ENCODE data around the gene HS6ST2. TPM values are rescaled to one million over a fixed set of nuclear protein-coding genes. Genes with fewer than 3 reads are reported as not detected.
"Not testable (repeated sequence)": the region's sequence is repeated elsewhere in the genome, so short reads cannot be mapped to it uniquely, and the experiment has no call there.

Gene HS6ST2
- total and polyA plus RNA-seq, 4 donors, result 11.4 to 73.1 (median 53.1) TPM

GRCh38 chrX:132948648-132949260, 9.7 kb downstream of the HS6ST2 start:
- no peaks in the 10 kb centered on the region for H3K36me3 ChIP-seq (ENCODE audit: control insufficient read depth, insufficient read depth, low read length)
- H3K4me3 ChIP-seq (ENCODE audit: low read depth, low read length), result no peak overlapping the region
- no peaks in the 10 kb centered on the region for H3K9me3 ChIP-seq (ENCODE audit: control insufficient read depth, insufficient read depth, low read length)
- no peaks in the 10 kb centered on the region for H3K27me3 ChIP-seq (ENCODE audit: control insufficient read depth, insufficient read depth, low read length)
- DNase-seq (ENCODE audit: low read depth in 4 of 6, low spot score in 6 of 6), result no peak
- no peak overlapping the region for H3K27ac ChIP-seq (ENCODE audit: low read depth, low read length)
- 6% methylated on average over 2 of the region's 4 CpGs for WGBS (ENCODE audit: insufficient coverage)
- H3K4me1 ChIP-seq (ENCODE audit: control insufficient read depth, insufficient read depth, low read length), result peaks cover 3% of the 10 kb centered on the region

GRCh38 chrX:132945055-132945599, 13.3 kb downstream of the HS6ST2 start:
- WGBS (ENCODE audit: insufficient coverage), result no CpG with 5 or more reads among the region's 4 CpGs
- H3K27me3 ChIP-seq (ENCODE audit: control insufficient read depth, insufficient read depth, low read length); DNase-seq (ENCODE audit: low read depth in 4 of 6, low spot score in 6 of 6); H3K4me3 ChIP-seq (ENCODE audit: low read depth, low read length); H3K27ac ChIP-seq (ENCODE audit: low read depth, low read length); H3K9me3 ChIP-seq (ENCODE audit: control insufficient read depth, insufficient read depth, low read length); H3K4me1 ChIP-seq (ENCODE audit: control insufficient read depth, insufficient read depth, low read length); H3K36me3 ChIP-seq (ENCODE audit: control insufficient read depth, insufficient read depth, low read length): not testable (repeated sequence)

- Histone ChIP-seq H3K9me3 (ENCODE audit: control insufficient read depth, insufficient read depth, low read length) (no peaks in the 10 kb centered on the region), H3K4me1 (ENCODE audit: control insufficient read depth, insufficient read depth, low read length) (no peaks in the 10 kb centered on the region), H3K4me3 (ENCODE audit: low read depth, low read length) (no peak overlapping the region), H3K27ac (ENCODE audit: low read depth, low read length) (no peak overlapping the region), H3K36me3 (ENCODE audit: control insufficient read depth, insufficient read depth, low read length) (no peaks in the 10 kb centered on the region), H3K27me3 (ENCODE audit: control insufficient read depth, insufficient read depth, low read length) (no peaks in the 10 kb centered on the region)
- DNase-seq (ENCODE audit: low read depth in 4 of 6, low spot score in 6 of 6), result no peak
- WGBS (ENCODE audit: insufficient coverage), result 64% methylated on average over 4 of the region's 4 CpGs
Measured at GRCh38 chrX:132940727-132941327, 17.6 kb downstream of the HS6ST2 start.

- no peak for DNase-seq (ENCODE audit: low read depth in 4 of 6, low spot score in 6 of 6)
- H3K4me3 ChIP-seq (ENCODE audit: low read depth, low read length), result no peak overlapping the region
- no peaks in the 10 kb centered on the region for H3K4me1 ChIP-seq (ENCODE audit: control insufficient read depth, insufficient read depth, low read length)
- H3K36me3 ChIP-seq (ENCODE audit: control insufficient read depth, insufficient read depth, low read length), result no peaks in the 10 kb centered on the region
- H3K27me3 ChIP-seq (ENCODE audit: control insufficient read depth, insufficient read depth, low read length), result no peaks in the 10 kb centered on the region
- no peak overlapping the region for H3K27ac ChIP-seq (ENCODE audit: low read depth, low read length)
- WGBS (ENCODE audit: insufficient coverage), result 81% methylated on average over 5 of the region's 8 CpGs
- H3K9me3 ChIP-seq (ENCODE audit: control insufficient read depth, insufficient read depth, low read length), result no peaks in the 10 kb centered on the region
Measured at GRCh38 chrX:132933170-132933569, 25.3 kb downstream of the HS6ST2 start.

DNA sequence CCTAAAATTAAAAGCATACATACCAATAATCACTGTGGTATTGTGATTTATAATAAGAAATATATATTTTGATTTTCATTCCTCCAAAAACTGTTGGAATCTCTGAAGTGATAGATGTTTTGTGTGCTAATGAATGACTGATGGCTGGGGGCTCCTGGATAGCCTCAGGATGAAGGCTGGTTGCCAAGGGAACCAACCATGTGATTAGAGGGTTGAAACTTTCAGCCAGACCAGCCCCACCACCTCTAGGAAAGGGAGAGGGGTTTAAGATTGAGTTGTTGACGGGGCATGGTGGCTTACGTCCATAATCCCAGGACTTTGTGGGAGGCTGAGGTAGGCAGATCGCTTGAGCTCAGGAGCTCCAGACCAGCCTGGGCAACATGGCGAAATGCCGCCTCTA, 34.0 kb downstream of the HS6ST2 start:
- WGBS (ENCODE audit: insufficient coverage), result 92% methylated on average over 5 of the region's 5 CpGs
- no peaks in the 10 kb centered on the region for H3K4me1 ChIP-seq (ENCODE audit: control insufficient read depth, insufficient read depth, low read length)
- no peak for DNase-seq (ENCODE audit: low read depth in 4 of 6, low spot score in 6 of 6)

DNA sequence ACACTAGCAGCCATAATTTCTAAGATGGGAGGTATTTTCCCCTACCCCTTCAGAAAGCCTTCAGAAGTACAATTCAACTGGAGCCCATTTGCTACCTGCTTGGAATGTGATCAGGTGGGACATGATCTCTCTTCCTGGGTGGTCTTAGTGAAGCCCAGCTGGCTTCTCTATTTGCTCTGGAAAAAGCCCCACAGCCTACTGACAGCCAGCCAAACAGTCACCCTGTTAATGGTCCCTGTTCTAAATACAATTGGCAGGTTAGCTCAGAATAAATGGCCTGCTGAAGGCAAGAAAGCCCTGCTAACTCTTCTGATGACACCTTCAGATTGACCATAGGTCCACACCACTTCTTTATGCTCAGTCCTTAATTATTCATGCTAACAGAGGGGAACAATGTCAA, 39.9 kb downstream of the HS6ST2 start:
- Histone ChIP-seq H3K9me3 (ENCODE audit: control insufficient read depth, insufficient read depth, low read length) (no peaks in the 10 kb centered on the region), H3K27ac (ENCODE audit: low read depth, low read length) (no peak overlapping the region), H3K4me3 (ENCODE audit: low read depth, low read length) (no peak overlapping the region), H3K4me1 (ENCODE audit: control insufficient read depth, insufficient read depth, low read length) (no peaks in the 10 kb centered on the region), H3K27me3 (ENCODE audit: control insufficient read depth, insufficient read depth, low read length) (peaks cover 2% of the 10 kb centered on the region), H3K36me3 (ENCODE audit: control insufficient read depth, insufficient read depth, low read length) (no peaks in the 10 kb centered on the region)
- DNase-seq (ENCODE audit: low read depth in 4 of 6, low spot score in 6 of 6), result no peak

More for the DNA sequence above, 34.0 kb downstream of the HS6ST2 start:
- Histone ChIP-seq H3K27ac (ENCODE audit: low read depth, low read length) (no peak overlapping the region), H3K4me3 (ENCODE audit: low read depth, low read length) (no peak overlapping the region), H3K36me3 (ENCODE audit: control insufficient read depth, insufficient read depth, low read length) (peaks cover 3% of the 10 kb centered on the region), H3K9me3 (ENCODE audit: control insufficient read depth, insufficient read depth, low read length) (no peaks in the 10 kb centered on the region), H3K27me3 (ENCODE audit: control insufficient read depth, insufficient read depth, low read length) (peaks cover 3% of the 10 kb centered on the region)

GRCh38 chrX:132916349-132916748, 42.1 kb downstream of the HS6ST2 start:
- Histone ChIP-seq H3K4me1 (ENCODE audit: control insufficient read depth, insufficient read depth, low read length) (no peaks in the 10 kb centered on the region), H3K36me3 (ENCODE audit: control insufficient read depth, insufficient read depth, low read length) (no peaks in the 10 kb centered on the region), H3K27ac (ENCODE audit: low read depth, low read length) (no peak overlapping the region), H3K27me3 (ENCODE audit: control insufficient read depth, insufficient read depth, low read length) (peaks cover 2% of the 10 kb centered on the region), H3K4me3 (ENCODE audit: low read depth, low read length) (no peak overlapping the region), H3K9me3 (ENCODE audit: control insufficient read depth, insufficient read depth, low read length) (peaks cover 6% of the 10 kb centered on the region)
- 69% methylated on average over 3 of the region's 3 CpGs for WGBS (ENCODE audit: insufficient coverage)
- DNase-seq (ENCODE audit: low read depth in 4 of 6, low spot score in 6 of 6), result no peak

DNA sequence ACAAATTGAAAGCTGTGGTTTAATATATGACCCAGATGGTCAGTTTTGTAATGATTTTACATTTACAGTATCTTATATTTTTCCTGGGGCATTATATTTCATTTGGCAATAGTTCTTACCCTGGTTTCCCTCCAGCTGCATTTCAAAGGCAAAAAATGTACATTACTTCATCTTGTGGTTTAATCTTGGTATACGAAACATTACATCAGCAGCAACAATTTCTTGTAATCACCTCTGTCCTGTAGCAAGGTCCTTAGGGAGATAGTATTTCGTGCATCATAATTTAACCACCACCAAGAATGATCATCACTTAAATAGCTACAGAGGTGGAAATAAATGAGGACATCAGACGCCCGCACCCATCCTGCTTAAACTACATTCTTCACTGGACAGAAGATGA, 48.8 kb downstream of the HS6ST2 start:
- Histone ChIP-seq H3K9me3 (ENCODE audit: control insufficient read depth, insufficient read depth, low read length) (peaks cover 6% of the 10 kb centered on the region), H3K27ac (ENCODE audit: low read depth, low read length) (no peak overlapping the region), H3K36me3 (ENCODE audit: control insufficient read depth, insufficient read depth, low read length) (no peaks in the 10 kb centered on the region), H3K27me3 (ENCODE audit: control insufficient read depth, insufficient read depth, low read length) (no peaks in the 10 kb centered on the region), H3K4me1 (ENCODE audit: control insufficient read depth, insufficient read depth, low read length) (no peaks in the 10 kb centered on the region), H3K4me3 (ENCODE audit: low read depth, low read length) (no peak overlapping the region)
- WGBS (ENCODE audit: insufficient coverage), result no CpG with 5 or more reads among the region's 4 CpGs
- DNase-seq (ENCODE audit: low read depth in 4 of 6, low spot score in 6 of 6), result no peak

GRCh38 chrX:132908891-132909290, 49.5 kb downstream of the HS6ST2 start:
- Histone ChIP-seq H3K27ac (ENCODE audit: low read depth, low read length) (no peak overlapping the region), H3K9me3 (ENCODE audit: control insufficient read depth, insufficient read depth, low read length) (peaks cover 6% of the 10 kb centered on the region), H3K27me3 (ENCODE audit: control insufficient read depth, insufficient read depth, low read length) (no peaks in the 10 kb centered on the region), H3K36me3 (ENCODE audit: control insufficient read depth, insufficient read depth, low read length) (no peaks in the 10 kb centered on the region), H3K4me1 (ENCODE audit: control insufficient read depth, insufficient read depth, low read length) (no peaks in the 10 kb centered on the region), H3K4me3 (ENCODE audit: low read depth, low read length) (no peak overlapping the region)
- no peak for DNase-seq (ENCODE audit: low read depth in 4 of 6, low spot score in 6 of 6)

GRCh38 chrX:132900633-132901293, 57.7 kb downstream of the HS6ST2 start:
- no peaks in the 10 kb centered on the region for H3K4me1 ChIP-seq (ENCODE audit: control insufficient read depth, insufficient read depth, low read length)
- no peaks in the 10 kb centered on the region for H3K36me3 ChIP-seq (ENCODE audit: control insufficient read depth, insufficient read depth, low read length)
- H3K9me3 ChIP-seq (ENCODE audit: control insufficient read depth, insufficient read depth, low read length), result no peaks in the 10 kb centered on the region
- no peak overlapping the region for H3K4me3 ChIP-seq (ENCODE audit: low read depth, low read length)
- no CpG with 5 or more reads among the region's 1 CpG for WGBS (ENCODE audit: insufficient coverage)
- H3K27me3 ChIP-seq (ENCODE audit: control insufficient read depth, insufficient read depth, low read length), result no peaks in the 10 kb centered on the region
- no peak overlapping the region for H3K27ac ChIP-seq (ENCODE audit: low read depth, low read length)
- DNase-seq (ENCODE audit: low read depth in 4 of 6, low spot score in 6 of 6), result no peak
